Sigmoid colon (tissue), 7 donors: ENCODE measurements around the gene DLAT. TPM values are rescaled to one million over a fixed set of nuclear protein-coding genes. Genes with fewer than 3 reads are reported as not detected.

Experiments
- DNase-seq: peaks from one replicate; pipeline ENCODE4 v3.0.0-alpha.2; 2019
- H3K27ac ChIP-seq, 4 donors: fragments of 200-600 bp; sonication (generic); one replicate each; pipeline ENCODE4 v1.5.1; 2016 to 2019; ENCODE audit warnings: mild to moderate bottlenecking in 1 of 4
- H3K27me3 ChIP-seq, 3 donors: fragments of 200-600 bp; sonication (generic); one replicate each; pipeline ENCODE4 v1.5.1; 2019; ENCODE audit warnings: mild to moderate bottlenecking in 1 of 3
- H3K36me3 ChIP-seq, 4 donors: fragments of 200-600 bp; sonication (generic); one replicate each; pipeline ENCODE4 v1.5.1; 2016 to 2019
- H3K4me1 ChIP-seq, 4 donors: fragments of 200-600 bp; sonication (generic); one replicate each; pipeline ENCODE4 v1.5.1; 2017 to 2019
- H3K4me3 ChIP-seq, 4 donors: fragments of 200-600 bp; sonication (generic); one replicate each; pipeline ENCODE4 v1.5.1; 2017 to 2019; ENCODE audit warnings: mild to moderate bottlenecking in 2 of 4, moderate library complexity in 1 of 4
- H3K9me3 ChIP-seq, 4 donors: fragments of 200-600 bp in 3 of 4; sonication (generic) in 3 of 4; one replicate each; pipeline versions ENCODE4 v1.5.1 to v1.6.1; 2013 to 2019
- CTCF ChIP-seq, 4 experiments: fragments of 450-650 bp in 3 of 4; fragments of 200-600 bp in 1 of 4; IDR thresholded peaks; one replicate each; pipeline ENCODE4 v1.5.1; 2016 to 2019; ENCODE audit warnings: antibody characterized with exemption in 4 of 4, mild to moderate bottlenecking in 3 of 4, moderate library complexity in 2 of 4
- EP300 ChIP-seq, 4 donors: sonication (generic); formaldehyde crosslinking; IDR thresholded peaks; one replicate each; pipeline ENCODE4 v1.6.1; 2017; ENCODE audit warnings: antibody characterized with exemption in 4 of 4
- POLR2A ChIP-seq, 2 donors: fragments of 450-650 bp; IDR thresholded peaks; one replicate each; pipeline ENCODE4 v1.6.1; 2016; ENCODE audit warnings: antibody characterized with exemption in 2 of 2, mild to moderate bottlenecking in 2 of 2, moderate library complexity in 2 of 2
- POLR2AphosphoS5 ChIP-seq, 4 donors: sonication (generic); formaldehyde crosslinking; IDR thresholded peaks; one replicate each; pipeline ENCODE4 v1.6.1; 2017; ENCODE audit warnings: antibody characterized with exemption in 4 of 4
- WGBS, 2 donors: extraction: QIAGEN DNeasy Blood & Tissue Kit; methylation state at CpG; one replicate each; pipeline ENCODE4 v1.1.7; 2013; 5-methylcytosine and 5-hydroxymethylcytosine counted together
- intact Hi-C: fragments of 100-400 bp; cut with DNase I; formaldehyde crosslinking; loops from one replicate; pipeline ENCODE4 v1.15.1; 2023
- polyA plus RNA-seq, 3 donors: library from polyadenylated mRNA; stranded (reverse); fragments of 200-250 nt; gene quantifications; one replicate each; pipeline ENCODE4 v1.2.3, GENCODE V29; 2013
- total RNA-seq, 4 donors: library from RNA; depleted of rRNA; stranded (reverse); fragments of >200 nt; gene quantifications; one replicate each; pipeline ENCODE4 v1.1.0, GENCODE V29; 2016
- donor health status: healthy with polysubstance abuse.
- donor health status: Bipolar disorder and iron deficiency.
- donor health status: healthy.

DLAT gene
- 10 to 100 TPM; 23.2 to 34.6 (median 26.0) TPM for total RNA-seq
- 10 to 100 TPM; 23.4 to 49.0 (median 28.2) TPM for polyA plus RNA-seq

GRCh38 chr11:112024773-112025678 is at the start of gene DLAT:
TSS of gene DLAT (plus strand) at chr11:112025408. CDS start at chr11:112025473, 65 bp downstream.
- Histone ChIP-seq H3K4me3 (peak within 1 kb of the TSS; percentile 76 to 88 (median 86)), H3K4me1 (peaks cover 0 to 14% (median 3%) of the 10 kb centered on the region in 4 donors), H3K36me3 (peaks cover 0 to 51% (median 22%) of the 10 kb centered on the region in 4 donors), H3K27ac (peak within 1 kb of the TSS; percentile 92 to 94 (median 93)), H3K27me3 (no peaks in the 10 kb centered on the region), H3K9me3 (no peaks in the 10 kb centered on the region)
- intact Hi-C loops, result loop anchor here (1.0 kb wide), 1 partner anchor 146 kb away; the partner anchor contains the start of genes CFAP68 and FDXACB1
- TF ChIP-seq POLR2A (IDR thresholded peaks at IDR 0.05), result peak; percentile 23 to 40
- peak; percentile 42 to 83 (median 72) for TF ChIP-seq POLR2AphosphoS5 (IDR thresholded peaks at IDR 0.05)
- no peak for TF ChIP-seq EP300 (IDR thresholded peaks at IDR 0.05)
- DNase-seq, result peak; percentile 91
- WGBS, 2 donors, result 0% methylated on average over 71 of the region's 71 CpGs

DNA sequence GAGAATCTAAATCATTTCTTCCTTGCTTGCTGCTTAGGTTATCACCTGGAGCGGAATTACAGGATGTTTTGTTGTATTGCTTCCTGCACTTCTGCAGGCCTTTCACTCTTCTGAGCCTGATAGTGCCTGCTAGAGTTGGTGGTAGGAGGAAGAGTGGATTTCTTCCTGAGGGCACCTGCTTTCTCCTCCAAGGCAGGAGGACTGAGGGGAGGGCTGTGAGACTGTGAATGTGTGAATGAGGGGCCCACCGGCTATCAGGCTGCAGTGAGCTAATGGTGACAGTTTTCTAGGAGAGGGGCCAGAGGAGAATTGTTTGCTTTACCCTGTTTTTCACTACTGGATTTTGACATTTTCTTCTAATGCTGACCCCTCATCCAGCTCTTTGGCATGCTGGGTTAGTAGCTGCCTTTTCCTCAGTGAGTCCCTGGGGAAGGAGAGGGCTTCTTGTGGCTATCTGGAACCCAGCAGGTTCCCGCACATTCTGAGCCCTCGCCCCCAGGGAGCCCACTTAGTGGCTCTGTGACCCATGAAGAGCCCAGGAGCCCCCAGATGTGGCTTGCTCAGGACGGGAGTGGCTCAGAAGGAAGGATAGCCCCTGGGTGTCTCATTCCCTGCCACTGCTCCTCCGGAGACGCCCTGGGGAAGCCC is 49.0 kb upstream of the DLAT start:
- H3K36me3 ChIP-seq, result peaks cover 0 to 15% (median 3%) of the 10 kb centered on the region in 4 donors
- H3K4me3 ChIP-seq, result peak overlapping the region; percentile 82 to 97 (median 89)
- H3K27ac ChIP-seq, result peak overlapping the region; percentile 95 to 99 (median 97)
- no peaks in the 10 kb centered on the region for H3K9me3 ChIP-seq
- intact Hi-C loops, result loop anchor here (2.0 to 10.0 kb wide), 2 partner anchors 39 to 371 kb away; partner anchors contain the start of genes DIXDC1 and SIK2
- H3K27me3 ChIP-seq, result no peaks in the 10 kb centered on the region
- WGBS, 2 donors, result 83 to 87% methylated on average over 7 of the region's 7 CpGs
- TF ChIP-seq POLR2AphosphoS5 (IDR thresholded peaks at IDR 0.05) (no peak), CTCF (IDR thresholded peaks at IDR 0.05) (no peak), POLR2A (IDR thresholded peaks at IDR 0.05) (no peak), EP300 (IDR thresholded peaks at IDR 0.05) (no peak)
- H3K4me1 ChIP-seq, result peaks cover 0 to 48% (median 35%) of the 10 kb centered on the region in 4 donors
- DNase-seq, result no peak

DNA sequence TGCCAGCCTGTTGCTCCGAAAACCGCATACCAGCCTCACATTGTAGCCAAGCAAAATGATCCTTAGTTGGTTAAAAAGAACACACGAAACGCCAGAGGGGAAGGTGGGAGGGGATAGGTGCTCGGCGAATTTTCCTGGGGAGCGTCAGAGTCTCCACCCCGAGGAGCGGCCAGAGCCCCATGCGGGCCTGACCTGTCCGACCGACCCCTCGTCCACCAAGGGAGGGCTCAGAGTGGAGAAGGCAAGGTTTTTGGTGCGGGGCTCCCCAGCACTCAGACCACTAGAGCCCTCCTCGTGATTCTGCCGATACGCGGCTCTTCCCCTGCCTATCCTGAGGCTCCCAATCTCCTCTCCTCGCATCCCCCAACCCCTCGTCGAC is 48.5 kb upstream of the DLAT start:
- peak; percentile 74 for DNase-seq
- Histone ChIP-seq H3K27ac (peak overlapping the region; percentile 95 to 99 (median 97)), H3K4me3 (peak overlapping the region; percentile 82 to 97 (median 89)), H3K27me3 (no peaks in the 10 kb centered on the region), H3K9me3 (no peaks in the 10 kb centered on the region), H3K4me1 (peaks cover 0 to 53% (median 40%) of the 10 kb centered on the region in 4 donors), H3K36me3 (peaks cover 0 to 16% (median 7%) of the 10 kb centered on the region in 4 donors)
- WGBS, 2 donors, result 53 to 67% methylated on average over 21 of the region's 21 CpGs
- intact Hi-C loops, result loop anchor here (2.0 to 10.0 kb wide), 2 partner anchors 40 to 372 kb away; partner anchors contain the start of genes DIXDC1 and SIK2
- TF ChIP-seq EP300 (IDR thresholded peaks at IDR 0.05) (no peak), POLR2AphosphoS5 (IDR thresholded peaks at IDR 0.05) (peak in 1 of 4 donors; percentile 31)

DNA sequence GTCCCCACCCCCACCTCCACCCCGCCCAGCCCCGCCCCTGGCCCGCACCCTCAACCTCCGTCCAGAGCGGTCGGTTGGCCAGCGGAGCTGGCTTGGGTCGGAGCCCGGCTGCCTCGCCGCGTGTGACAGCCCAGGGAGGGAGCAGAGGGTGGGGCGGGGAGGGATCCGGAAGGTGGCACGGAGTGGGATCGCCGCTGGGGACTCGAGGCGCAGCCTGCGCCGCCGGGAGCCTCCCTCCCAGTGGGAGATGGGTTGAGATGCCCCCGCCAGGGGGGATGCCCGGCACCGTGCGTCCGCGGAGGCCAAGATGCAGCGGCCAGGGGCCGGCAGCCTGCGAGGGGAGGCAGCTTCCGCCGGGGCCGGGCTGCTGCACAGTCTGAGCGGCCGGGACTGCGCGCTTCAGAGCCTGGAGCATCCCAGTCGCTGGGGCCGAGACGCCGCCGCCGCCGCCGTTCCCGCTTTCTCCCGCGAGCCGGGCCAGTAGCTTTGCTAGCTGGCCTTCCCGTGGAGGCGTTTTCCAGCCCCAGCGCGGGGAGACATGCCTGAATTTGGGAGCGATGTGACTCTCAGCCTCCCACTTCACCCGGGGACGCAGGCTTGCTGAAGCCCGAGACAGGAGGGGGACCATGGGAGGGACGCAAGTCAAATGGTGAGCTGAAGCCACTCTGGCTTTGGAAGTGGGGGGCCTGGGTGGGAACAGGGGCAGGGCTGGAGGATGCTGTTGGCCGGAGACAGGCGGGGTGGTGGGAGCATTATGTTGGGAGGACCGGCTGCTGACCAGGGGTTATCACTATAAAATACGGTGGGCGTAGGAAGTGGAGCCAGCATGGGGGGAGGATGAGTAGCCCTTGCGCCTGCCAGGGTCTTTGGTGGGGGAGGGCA is 47.8 kb upstream of the DLAT start:
- no peaks in the 10 kb centered on the region for H3K27me3 ChIP-seq
- peak; percentile 89 for DNase-seq
- intact Hi-C loops, result loop anchor here (2.0 to 10.0 kb wide), 3 partner anchors 41 to 373 kb away; partner anchors contain the start of genes CFAP68, DIXDC1, FDXACB1 and SIK2
- H3K27ac ChIP-seq, result peak overlapping the region; percentile 95 to 99 (median 97)
- peak overlapping the region; percentile 82 to 97 (median 89) for H3K4me3 ChIP-seq
- peaks cover 0 to 59% (median 46%) of the 10 kb centered on the region in 4 donors for H3K4me1 ChIP-seq
- TF ChIP-seq POLR2AphosphoS5 (IDR thresholded peaks at IDR 0.05) (peak; percentile 36 to 88 (median 79)), POLR2A (IDR thresholded peaks at IDR 0.05) (peak; percentile 5 to 35), CTCF (IDR thresholded peaks at IDR 0.05) (no peak), EP300 (IDR thresholded peaks at IDR 0.05) (no peak)
- H3K36me3 ChIP-seq, result peaks cover 0 to 18% (median 7%) of the 10 kb centered on the region in 4 donors
- 3% methylated on average over 65 of the region's 65 CpGs for WGBS, 2 donors
- H3K9me3 ChIP-seq, result no peaks in the 10 kb centered on the region
